Nephron progenitor cell (in vitro differentiated cells): ENCODE data around the gene VCAN.

Source experiments
- DNase-seq: peaks from one replicate; pipeline ENCODE4 v3.0.0; 2021
- H3K27ac Mint-ChIP-seq: 2 replicates; pipeline ENCODE4 v1.8.0; 2021; ENCODE audit warnings: mild to moderate bottlenecking, moderate library complexity, mixed read lengths
- H3K27me3 Mint-ChIP-seq: 2 replicates; pipeline ENCODE4 v1.8.0; 2021; ENCODE audit warnings: mild to moderate bottlenecking, low read depth, mixed read lengths; ENCODE audit not compliant: poor library complexity
- H3K36me3 Mint-ChIP-seq: 2 replicates; pipeline ENCODE4 v1.8.0; 2021; ENCODE audit warnings: low read depth, mixed read lengths
- H3K4me1 Mint-ChIP-seq: 2 replicates; pipeline ENCODE4 v1.8.0; 2021; ENCODE audit warnings: mixed read lengths
- H3K4me3 Mint-ChIP-seq: 2 replicates; pipeline ENCODE4 v1.8.0; 2021; ENCODE audit warnings: mild to moderate bottlenecking, moderate library complexity, mixed read lengths
- H3K9me3 Mint-ChIP-seq: 2 replicates; pipeline ENCODE4 v1.8.0; 2021; ENCODE audit warnings: mild to moderate bottlenecking, moderate library complexity, mixed read lengths
- CTCF ChIP-seq: fragments of 200-600 bp; sonication (generic); IDR thresholded peaks from 2 replicates; pipeline ENCODE4 v1.5.0; 2021; ENCODE audit warnings: antibody characterized with exemption

The VCAN gene

GRCh38 chr5:83441747-83442146 is 29.8 kb upstream of the VCAN start:
- peaks cover 19% of the 10 kb centered on the region for H3K9me3 Mint-ChIP-seq
- TF ChIP-seq CTCF, result no peak
- no peaks in the 10 kb centered on the region for H3K4me1 Mint-ChIP-seq
- peaks cover under 1% of the 10 kb centered on the region for H3K36me3 Mint-ChIP-seq
- DNase-seq, result no peak
- H3K27me3 Mint-ChIP-seq, result no peaks in the 10 kb centered on the region
- H3K4me3 Mint-ChIP-seq, result no peak overlapping the region
- no peak overlapping the region for H3K27ac Mint-ChIP-seq

DNA sequence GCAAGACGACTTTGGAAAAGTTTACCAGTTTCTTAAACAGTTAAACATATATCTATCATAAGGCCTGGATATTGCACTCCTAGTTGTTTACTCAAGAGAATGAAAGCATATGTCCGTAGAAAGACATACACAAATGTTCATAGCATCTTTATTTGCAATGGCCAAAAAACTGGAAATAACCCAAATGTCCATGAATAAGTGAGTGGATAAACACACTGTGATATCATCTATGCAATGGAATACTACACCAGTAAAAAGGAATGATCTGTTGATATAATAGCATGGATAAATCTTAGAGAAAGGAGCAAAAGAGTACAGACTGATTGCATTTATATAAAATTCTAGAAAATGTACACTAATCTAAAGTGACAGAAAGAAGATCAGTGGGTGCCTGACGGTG is 28.0 kb upstream of the VCAN start:
- Mint-ChIP-seq H3K27ac (no peak overlapping the region), H3K4me3 (no peak overlapping the region), H3K4me1 (no peaks in the 10 kb centered on the region), H3K9me3 (peaks cover 8% of the 10 kb centered on the region), H3K36me3 (no peaks in the 10 kb centered on the region), H3K27me3 (no peaks in the 10 kb centered on the region)
- DNase-seq, result no peak
- TF ChIP-seq CTCF, result no peak

DNA sequence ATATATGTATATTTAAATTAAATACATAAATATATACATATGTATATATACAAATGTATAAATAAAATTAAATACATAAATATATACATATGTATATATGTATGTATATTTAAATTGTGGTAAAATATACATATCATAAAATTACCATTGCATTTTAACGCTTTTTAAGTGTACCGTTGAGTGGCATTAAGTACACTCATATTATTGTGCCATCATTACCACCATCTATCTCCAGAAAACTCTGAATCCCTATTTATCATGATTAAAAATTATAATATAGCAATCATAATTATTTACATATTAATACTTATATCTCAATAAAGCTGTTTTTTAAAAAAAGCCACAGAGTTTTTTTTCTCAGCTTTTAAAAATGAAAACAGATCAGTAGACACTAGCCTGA is 27.1 kb upstream of the VCAN start:
- H3K4me1 Mint-ChIP-seq, result no peaks in the 10 kb centered on the region
- H3K9me3 Mint-ChIP-seq, result peaks cover 2% of the 10 kb centered on the region
- H3K27ac Mint-ChIP-seq, result no peak overlapping the region
- TF ChIP-seq CTCF, result no peak
- no peak overlapping the region for H3K4me3 Mint-ChIP-seq
- no peaks in the 10 kb centered on the region for H3K27me3 Mint-ChIP-seq
- no peaks in the 10 kb centered on the region for H3K36me3 Mint-ChIP-seq
- DNase-seq, result no peak

- DNase-seq, result no peak
- TF ChIP-seq CTCF, result no peak
- peaks cover 10% of the 10 kb centered on the region for H3K4me1 Mint-ChIP-seq
- peak overlapping the region; percentile 13 for H3K27ac Mint-ChIP-seq
- no peaks in the 10 kb centered on the region for H3K36me3 Mint-ChIP-seq
- H3K4me3 Mint-ChIP-seq, result no peak overlapping the region
- H3K27me3 Mint-ChIP-seq, result no peaks in the 10 kb centered on the region
- H3K9me3 Mint-ChIP-seq, result no peaks in the 10 kb centered on the region
Observed at GRCh38 chr5:83446253-83446947, 25.1 kb upstream of the VCAN start.

DNA sequence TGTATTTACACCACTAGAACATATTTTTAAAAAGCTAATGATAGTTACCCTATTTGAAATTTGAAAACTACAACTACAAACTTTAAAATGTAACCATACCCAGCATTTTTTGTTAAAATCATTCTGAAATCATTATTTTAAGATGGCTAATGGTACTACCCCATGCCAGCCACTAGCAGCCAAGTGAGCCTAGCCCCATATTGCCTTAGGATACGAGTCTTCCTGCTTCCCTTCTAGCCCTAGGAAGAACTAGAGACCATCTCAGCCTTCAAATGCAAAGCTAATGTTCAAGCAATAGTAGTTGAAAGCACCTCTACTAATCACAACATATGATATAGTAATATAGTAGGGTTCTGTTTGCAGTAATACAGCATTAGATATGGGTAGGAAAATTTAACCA is 24.0 kb upstream of the VCAN start:
- TF ChIP-seq CTCF, result no peak
- no peak for DNase-seq

More for the DNA sequence above, 24.0 kb upstream of the VCAN start:
- Mint-ChIP-seq H3K9me3 (no peaks in the 10 kb centered on the region), H3K4me1 (peaks cover 10% of the 10 kb centered on the region), H3K36me3 (no peaks in the 10 kb centered on the region), H3K27me3 (peaks cover 2% of the 10 kb centered on the region), H3K27ac (no peak overlapping the region), H3K4me3 (no peak overlapping the region)
